GM21737 (cell line): Measurements from ENCODE around the gene CLDN16.

Experiments
- ATAC-seq: cut with Tn5 transposase; IDR thresholded peaks from one replicate; pipeline ENCODE4 v1.9.1; 2021; ENCODE audit warnings: mild to moderate bottlenecking, moderate library complexity; ENCODE audit not compliant: unreplicated experiment

Gene CLDN16

GRCh38 chr3:190387578-190388213 lies at the start of gene CLDN16:
CLDN16 (plus strand) TSS chr3:190388163; CDS start chr3:190388330, 167 bp downstream.
- ATAC-seq = no peak

GRCh38 chr3:190338717-190339116 lies 49.2 kb upstream of the CLDN16 start:
- ATAC-seq = no peak

GRCh38 chr3:190339130-190339529 lies 48.8 kb upstream of the CLDN16 start:
- ATAC-seq = no peak

- no peak for ATAC-seq
These were observed 47.9 kb upstream of the CLDN16 start for GRCh38 chr3:190340071-190340470.

- ATAC-seq = no peak
These were observed 42.7 kb upstream of the CLDN16 start for GRCh38 chr3:190345027-190345821.

- no peak for ATAC-seq
These were observed 42.1 kb upstream of the CLDN16 start for GRCh38 chr3:190345878-190346277.

- ATAC-seq = no peak
These were observed 41.4 kb upstream of the CLDN16 start for GRCh38 chr3:190346541-190346940.

- ATAC-seq = no peak
These were observed 35.0 kb upstream of the CLDN16 start for GRCh38 chr3:190352861-190353457.

GRCh38 chr3:190356246-190356645 lies 31.7 kb upstream of the CLDN16 start:
- ATAC-seq = no peak

GRCh38 chr3:190357468-190357867 lies 30.5 kb upstream of the CLDN16 start:
- ATAC-seq = no peak

- no peak for ATAC-seq
These were observed 28.1 kb upstream of the CLDN16 start for GRCh38 chr3:190359813-190360212.

GRCh38 chr3:190360228-190360627 lies 27.7 kb upstream of the CLDN16 start:
- ATAC-seq = no peak

- ATAC-seq = no peak
These were observed 26.2 kb upstream of the CLDN16 start for GRCh38 chr3:190361791-190362190.

- ATAC-seq = no peak
These were observed 25.7 kb upstream of the CLDN16 start for GRCh38 chr3:190362258-190362657.

- no peak for ATAC-seq
These were observed 21.8 kb upstream of the CLDN16 start for GRCh38 chr3:190366133-190366532.

- ATAC-seq = no peak
These were observed 19.1 kb upstream of the CLDN16 start for GRCh38 chr3:190368881-190369280.

GRCh38 chr3:190369668-190370295 lies 18.2 kb upstream of the CLDN16 start:
- ATAC-seq = no peak

GRCh38 chr3:190370369-190370768 lies 17.6 kb upstream of the CLDN16 start:
- no peak for ATAC-seq

GRCh38 chr3:190371152-190371551 lies 16.8 kb upstream of the CLDN16 start:
- ATAC-seq = no peak

GRCh38 chr3:190375246-190375645 lies 12.7 kb upstream of the CLDN16 start:
- no peak for ATAC-seq

GRCh38 chr3:190375671-190376070 lies 12.3 kb upstream of the CLDN16 start:
- ATAC-seq = no peak
